ENCODE results near the gene SH3D19. TPM values are rescaled to one million over a fixed set of nuclear protein-coding genes. Genes with fewer than 3 reads are reported as not detected.

Gene SH3D19
- total RNA-seq (ENCODE audit: unreplicated experiment) = 4.9 TPM
- long read RNA-seq, partial matches to known transcripts = 0 of 2 reads
- long read RNA-seq, other reads (novel, unspliced or antisense) = 2 of 2 reads

GRCh38 chr4:151325111-151325948 lies at the start of gene SH3D19:
TSS of gene SH3D19 (minus strand) at chr4:151325605. CDS start at chr4:151325352, 253 bp downstream.
- H3K36me3 Mint-ChIP-seq (ENCODE audit: unreplicated experiment) = no peaks in the 10 kb centered on the region
- H3K27me3 Mint-ChIP-seq (ENCODE audit: unreplicated experiment) = peaks cover 4% of the 10 kb centered on the region
- TF ChIP-seq CTCF (IDR thresholded peaks at IDR 0.05; ENCODE audit: partially characterized antibody, unreplicated experiment) = no peak
- DNase-seq = peak; percentile 57
- H3K9me3 Mint-ChIP-seq (ENCODE audit: unreplicated experiment) = no peaks in the 10 kb centered on the region
- peak within 1 kb of the TSS; percentile 94 for H3K4me3 Mint-ChIP-seq (ENCODE audit: unreplicated experiment)
- H3K27ac Mint-ChIP-seq (ENCODE audit: unreplicated experiment) = no peak within 1 kb of the TSS
- no peaks in the 10 kb centered on the region for H3K4me1 Mint-ChIP-seq (ENCODE audit: low read depth, unreplicated experiment)

- H3K4me3 Mint-ChIP-seq (ENCODE audit: unreplicated experiment) = no peak overlapping the region
- H3K27me3 Mint-ChIP-seq (ENCODE audit: unreplicated experiment) = no peaks in the 10 kb centered on the region
- DNase-seq = peak; percentile 86
- peak; percentile 92 for TF ChIP-seq CTCF (IDR thresholded peaks at IDR 0.05; ENCODE audit: partially characterized antibody, unreplicated experiment)
- peak overlapping the region; percentile 4 for H3K27ac Mint-ChIP-seq (ENCODE audit: unreplicated experiment)
- no peaks in the 10 kb centered on the region for H3K9me3 Mint-ChIP-seq (ENCODE audit: unreplicated experiment)
- no peaks in the 10 kb centered on the region for H3K36me3 Mint-ChIP-seq (ENCODE audit: unreplicated experiment)
- H3K4me1 Mint-ChIP-seq (ENCODE audit: low read depth, unreplicated experiment) = no peaks in the 10 kb centered on the region
Observed at GRCh38 chr4:151362404-151363164, 37.2 kb upstream of the SH3D19 start.

- no peak for DNase-seq
- TF ChIP-seq CTCF (IDR thresholded peaks at IDR 0.05; ENCODE audit: partially characterized antibody, unreplicated experiment) = no peak
Observed at GRCh38 chr4:151361966-151362365, 36.6 kb upstream of the SH3D19 start.

GRCh38 chr4:151361126-151361525 lies 35.7 kb upstream of the SH3D19 start:
- no peak for TF ChIP-seq CTCF (IDR thresholded peaks at IDR 0.05; ENCODE audit: partially characterized antibody, unreplicated experiment)
- Mint-ChIP-seq H3K27me3 (ENCODE audit: unreplicated experiment) (no peaks in the 10 kb centered on the region), H3K4me1 (ENCODE audit: low read depth, unreplicated experiment) (no peaks in the 10 kb centered on the region), H3K9me3 (ENCODE audit: unreplicated experiment) (no peaks in the 10 kb centered on the region), H3K27ac (ENCODE audit: unreplicated experiment) (no peak overlapping the region), H3K4me3 (ENCODE audit: unreplicated experiment) (no peak overlapping the region), H3K36me3 (ENCODE audit: unreplicated experiment) (no peaks in the 10 kb centered on the region)
- DNase-seq = no peak

More at GRCh38 chr4:151361966-151362365, 36.6 kb upstream of the SH3D19 start:
- Mint-ChIP-seq H3K27me3 (ENCODE audit: unreplicated experiment) (no peaks in the 10 kb centered on the region), H3K36me3 (ENCODE audit: unreplicated experiment) (no peaks in the 10 kb centered on the region), H3K4me3 (ENCODE audit: unreplicated experiment) (no peak overlapping the region), H3K9me3 (ENCODE audit: unreplicated experiment) (no peaks in the 10 kb centered on the region), H3K27ac (ENCODE audit: unreplicated experiment) (no peak overlapping the region), H3K4me1 (ENCODE audit: low read depth, unreplicated experiment) (no peaks in the 10 kb centered on the region)

Data from glutamatergic neuron (in vitro differentiated cells).